ENCODE data around the gene SMIM10.
"Not testable (repeated sequence)": the region's sequence is repeated elsewhere in the genome, so short reads cannot be mapped to it uniquely, and the experiment has no call there.

- TF ChIP-seq CTCF (IDR thresholded peaks at IDR 0.05; ENCODE audit: borderline replicate concordance, extremely low read depth, low read length, poor library complexity, severe bottlenecking); EZH2 (IDR thresholded peaks at IDR 0.05; ENCODE audit: borderline replicate concordance, low read depth, low read length, severe bottlenecking): not testable (repeated sequence)
These were observed 50.6 kb downstream of the SMIM10 start for GRCh38 chrX:135041149-135042123.
